OCI-LY1 (cell line): Measurements from ENCODE around the gene SHOX.

Experiments used
- H2AFZ ChIP-seq: fragments of 200-600 bp; sonication (generic), shearing (Covaris generic); 2 replicates; pipeline ENCODE4 v1.6.0; 2014; ENCODE audit warnings: antibody characterized with exemption, mild to moderate bottlenecking, low read length
- H3F3A ChIP-seq: fragments of 200-600 bp; sonication (generic), shearing (Covaris generic); 2 replicates; pipeline ENCODE4 v1.6.0; 2014; ENCODE audit warnings: mild to moderate bottlenecking, antibody characterized with exemption, low read length, moderate library complexity; ENCODE audit not compliant: insufficient read depth
- H3K27ac ChIP-seq: fragments of 200-600 bp; sonication (generic); 2 replicates; pipeline ENCODE4 v1.5.1; 2014; ENCODE audit warnings: low read length, mixed run types, mild to moderate bottlenecking, low read depth; ENCODE audit not compliant: poor library complexity, severe bottlenecking
- H3K27me3 ChIP-seq: fragments of 200-600 bp; sonication (generic); 2 replicates; pipeline ENCODE4 v1.6.0; 2014; ENCODE audit warnings: antibody characterized with exemption, mild to moderate bottlenecking, low read length, moderate library complexity; ENCODE audit not compliant: insufficient read depth
- H3K36me3 ChIP-seq: fragments of 200-600 bp; sonication (generic); 2 replicates; pipeline ENCODE4 v1.6.1; 2014; ENCODE audit warnings: mild to moderate bottlenecking, antibody characterized with exemption, low read length, moderate library complexity, mixed read lengths; ENCODE audit not compliant: insufficient read depth
- H3K4me1 ChIP-seq: fragments of 200-600 bp; sonication (generic); 2 replicates; pipeline ENCODE4 v1.5.1; 2014; ENCODE audit warnings: mild to moderate bottlenecking, low read length, moderate library complexity; ENCODE audit not compliant: insufficient read depth, severe bottlenecking
- H3K4me2 ChIP-seq: fragments of 200-600 bp; sonication (generic), shearing (Covaris generic); 2 replicates; pipeline ENCODE4 v1.6.1; 2014; ENCODE audit warnings: low read length
- H3K4me3 ChIP-seq: fragments of 200-600 bp; sonication (generic); 2 replicates; pipeline ENCODE4 v1.5.1; 2014; ENCODE audit warnings: low read length, low read depth, mild to moderate bottlenecking, mixed read lengths; ENCODE audit not compliant: poor library complexity, severe bottlenecking
- H3K79me2 ChIP-seq: fragments of 200-600 bp; shearing (Covaris generic); 2 replicates; pipeline ENCODE4 v1.6.1; 2016; ENCODE audit warnings: mixed run types, low read length, mixed read lengths; ENCODE audit not compliant: insufficient read depth
- H3K9ac ChIP-seq: fragments of 200-600 bp; sonication (generic), shearing (Covaris generic); 2 replicates; pipeline ENCODE4 v1.6.1; 2014; ENCODE audit warnings: mild to moderate bottlenecking, low read length, mixed read lengths
- H3K9me2 ChIP-seq: fragments of 200-600 bp; sonication (generic), shearing (Covaris generic); 2 replicates; pipeline ENCODE4 v1.6.1; 2014; ENCODE audit warnings: low read depth, mild to moderate bottlenecking, low read length, mixed read lengths
- H3K9me3 ChIP-seq: fragments of 200-600 bp; shearing (Covaris generic); 2 replicates; pipeline ENCODE4 v1.6.1; 2014; ENCODE audit warnings: low read length, mixed read lengths
- H4K20me1 ChIP-seq: fragments of 200-600 bp; sonication (generic), shearing (Covaris generic); 2 replicates; pipeline ENCODE4 v1.6.0; 2016; ENCODE audit warnings: mild to moderate bottlenecking, low read length; ENCODE audit not compliant: insufficient read depth
- EZH2 ChIP-seq: fragments of 200-600 bp; sonication (generic), shearing (Covaris generic); IDR thresholded peaks from 2 replicates; pipeline ENCODE4 v1.8.0; 2017; ENCODE audit warnings: borderline replicate concordance, mixed run types, mild to moderate bottlenecking, antibody characterized with exemption, low read length, moderate library complexity, mixed read lengths
- TF ChIP-seq, protein P1 (sequence below): fragments of 200-600 bp; sonication (generic), shearing (Covaris generic); IDR thresholded peaks from 2 replicates; pipeline ENCODE4 v1.5.1; 2017; ENCODE audit warnings: mild to moderate bottlenecking, antibody characterized with exemption, low read length, moderate library complexity, mixed read lengths

Gene SHOX

DNA sequence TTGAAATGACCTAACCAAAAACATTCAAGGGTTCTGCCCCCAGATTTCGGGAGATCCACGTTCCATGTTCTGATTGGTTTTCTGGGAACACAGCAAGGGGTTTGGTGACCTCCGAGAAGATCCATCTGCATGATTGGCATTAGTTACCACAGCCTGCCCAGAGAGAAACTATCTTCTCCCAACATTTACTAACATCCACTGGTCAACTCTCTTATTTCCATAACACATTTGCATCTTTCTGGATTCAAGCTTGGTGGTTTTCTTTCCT is 15.6 kb downstream of the SHOX start:
- no peaks in the 10 kb centered on the region for H3K9me2 ChIP-seq
- no peak overlapping the region for H2AFZ ChIP-seq
- H3K9me3 ChIP-seq = no peaks in the 10 kb centered on the region
- H3K4me1 ChIP-seq = no peaks in the 10 kb centered on the region
- H3K79me2 ChIP-seq = no peaks in the 10 kb centered on the region
- no peaks in the 10 kb centered on the region for H3F3A ChIP-seq
- no peaks in the 10 kb centered on the region for H3K36me3 ChIP-seq
- no peaks in the 10 kb centered on the region for H3K27me3 ChIP-seq
- no peaks in the 10 kb centered on the region for H4K20me1 ChIP-seq
- no peak overlapping the region for H3K4me2 ChIP-seq
- H3K4me3 ChIP-seq = no peak overlapping the region
- TF ChIP-seq, protein P1, sequence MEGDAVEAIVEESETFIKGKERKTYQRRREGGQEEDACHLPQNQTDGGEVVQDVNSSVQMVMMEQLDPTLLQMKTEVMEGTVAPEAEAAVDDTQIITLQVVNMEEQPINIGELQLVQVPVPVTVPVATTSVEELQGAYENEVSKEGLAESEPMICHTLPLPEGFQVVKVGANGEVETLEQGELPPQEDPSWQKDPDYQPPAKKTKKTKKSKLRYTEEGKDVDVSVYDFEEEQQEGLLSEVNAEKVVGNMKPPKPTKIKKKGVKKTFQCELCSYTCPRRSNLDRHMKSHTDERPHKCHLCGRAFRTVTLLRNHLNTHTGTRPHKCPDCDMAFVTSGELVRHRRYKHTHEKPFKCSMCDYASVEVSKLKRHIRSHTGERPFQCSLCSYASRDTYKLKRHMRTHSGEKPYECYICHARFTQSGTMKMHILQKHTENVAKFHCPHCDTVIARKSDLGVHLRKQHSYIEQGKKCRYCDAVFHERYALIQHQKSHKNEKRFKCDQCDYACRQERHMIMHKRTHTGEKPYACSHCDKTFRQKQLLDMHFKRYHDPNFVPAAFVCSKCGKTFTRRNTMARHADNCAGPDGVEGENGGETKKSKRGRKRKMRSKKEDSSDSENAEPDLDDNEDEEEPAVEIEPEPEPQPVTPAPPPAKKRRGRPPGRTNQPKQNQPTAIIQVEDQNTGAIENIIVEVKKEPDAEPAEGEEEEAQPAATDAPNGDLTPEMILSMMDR = no peak
- TF ChIP-seq EZH2 = no peak
- no peak overlapping the region for H3K9ac ChIP-seq
- H3K27ac ChIP-seq = no peak overlapping the region

DNA sequence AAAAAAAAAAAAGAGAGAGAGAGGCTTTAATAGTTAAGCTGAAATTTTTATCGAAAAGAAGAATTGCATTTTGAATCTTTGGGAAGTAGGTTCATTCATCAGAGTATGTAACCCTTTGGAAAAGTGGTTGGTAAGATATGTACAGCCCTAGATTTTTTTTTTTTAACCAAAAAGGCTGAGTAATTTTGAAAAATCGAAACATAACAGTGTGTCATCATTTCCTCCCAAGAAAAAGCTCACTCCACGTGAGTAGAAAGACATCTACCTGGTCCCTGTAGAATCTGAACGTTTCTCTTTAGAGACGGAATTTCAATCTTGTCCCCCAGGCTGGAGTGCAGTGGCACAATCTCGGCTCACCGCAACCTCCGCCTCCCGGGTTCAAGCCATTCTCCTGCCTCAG is 16.2 kb downstream of the SHOX start:
- no peak overlapping the region for H3K4me2 ChIP-seq
- no peaks in the 10 kb centered on the region for H3K27me3 ChIP-seq

DNA sequence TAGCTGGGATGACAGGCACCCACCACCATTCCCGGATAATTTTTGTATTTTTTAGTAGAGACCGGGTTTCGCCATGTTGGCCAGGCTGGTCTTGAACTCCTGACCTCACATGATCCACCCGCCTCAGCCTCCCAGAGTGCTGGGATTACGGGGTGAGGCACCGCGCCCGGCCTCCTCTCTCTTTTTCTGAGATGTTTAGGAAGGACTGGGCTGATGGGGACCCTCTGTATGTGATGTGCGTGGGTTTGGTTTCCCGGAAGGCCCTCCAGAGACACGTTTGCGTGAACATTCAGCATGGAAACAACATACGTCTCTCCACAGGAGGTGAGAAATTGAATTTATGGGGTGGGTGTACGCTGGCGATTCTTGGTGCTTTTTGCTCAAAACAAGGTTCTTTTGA is 18.6 kb downstream of the SHOX start:
- Histone ChIP-seq H3K27ac (no peak overlapping the region), H4K20me1 (no peaks in the 10 kb centered on the region), H3K36me3 (no peaks in the 10 kb centered on the region), H3K9me3 (no peaks in the 10 kb centered on the region), H3K4me3 (no peak overlapping the region), H3K4me2 (no peak overlapping the region), H3K9ac (no peak overlapping the region), H3K9me2 (no peaks in the 10 kb centered on the region), H3K27me3 (peaks cover 3% of the 10 kb centered on the region; the same call in 1 of the 2 replicates), H3K4me1 (no peaks in the 10 kb centered on the region), H3K79me2 (no peaks in the 10 kb centered on the region), H3F3A (no peaks in the 10 kb centered on the region), H2AFZ (no peak overlapping the region)
- TF ChIP-seq EZH2 = no peak
- TF ChIP-seq, protein P1 = no peak

More for the DNA sequence above, 16.2 kb downstream of the SHOX start:
- no peaks in the 10 kb centered on the region for H3K4me1 ChIP-seq
- H3F3A ChIP-seq = no peaks in the 10 kb centered on the region
- H3K4me3 ChIP-seq = no peak overlapping the region
- H3K36me3 ChIP-seq = no peaks in the 10 kb centered on the region
- H3K27ac ChIP-seq = no peak overlapping the region
- H3K9me3 ChIP-seq = no peaks in the 10 kb centered on the region
- H2AFZ ChIP-seq = no peak overlapping the region
- TF ChIP-seq, protein P1 = no peak
- TF ChIP-seq EZH2 = no peak
- no peaks in the 10 kb centered on the region for H4K20me1 ChIP-seq
- H3K9ac ChIP-seq = no peak overlapping the region
- H3K9me2 ChIP-seq = no peaks in the 10 kb centered on the region
- no peaks in the 10 kb centered on the region for H3K79me2 ChIP-seq
